LNCaP clone FGC (cell line): ENCODE measurements around the gene SERHL2.
"Not testable (repeated sequence)": the region's sequence is repeated elsewhere in the genome, so short reads cannot be mapped to it uniquely, and the experiment has no call there.

Experiments
- DNase-seq: peaks from one replicate; pipeline ENCODE4 v3.0.0-alpha.2; 2011; ENCODE audit warnings: low read depth
- H3K4me3 ChIP-seq: 2 replicates; pipeline ENCODE4 v1.5.1; 2011; ENCODE audit warnings: mild to moderate bottlenecking, low read depth, low read length, control low read depth
- TF ChIP-seq, protein P1 (sequence below): IDR thresholded peaks from 2 replicates; pipeline ENCODE4 v1.5.1; 2012; ENCODE audit warnings: mild to moderate bottlenecking; ENCODE audit not compliant: control insufficient read depth, insufficient read depth; ENCODE audit errors: extremely low read depth

SERHL2 gene

GRCh38 chr22:42560381-42560780 lies 6.6 kb downstream of the SERHL2 start:
- TF ChIP-seq, protein P1, sequence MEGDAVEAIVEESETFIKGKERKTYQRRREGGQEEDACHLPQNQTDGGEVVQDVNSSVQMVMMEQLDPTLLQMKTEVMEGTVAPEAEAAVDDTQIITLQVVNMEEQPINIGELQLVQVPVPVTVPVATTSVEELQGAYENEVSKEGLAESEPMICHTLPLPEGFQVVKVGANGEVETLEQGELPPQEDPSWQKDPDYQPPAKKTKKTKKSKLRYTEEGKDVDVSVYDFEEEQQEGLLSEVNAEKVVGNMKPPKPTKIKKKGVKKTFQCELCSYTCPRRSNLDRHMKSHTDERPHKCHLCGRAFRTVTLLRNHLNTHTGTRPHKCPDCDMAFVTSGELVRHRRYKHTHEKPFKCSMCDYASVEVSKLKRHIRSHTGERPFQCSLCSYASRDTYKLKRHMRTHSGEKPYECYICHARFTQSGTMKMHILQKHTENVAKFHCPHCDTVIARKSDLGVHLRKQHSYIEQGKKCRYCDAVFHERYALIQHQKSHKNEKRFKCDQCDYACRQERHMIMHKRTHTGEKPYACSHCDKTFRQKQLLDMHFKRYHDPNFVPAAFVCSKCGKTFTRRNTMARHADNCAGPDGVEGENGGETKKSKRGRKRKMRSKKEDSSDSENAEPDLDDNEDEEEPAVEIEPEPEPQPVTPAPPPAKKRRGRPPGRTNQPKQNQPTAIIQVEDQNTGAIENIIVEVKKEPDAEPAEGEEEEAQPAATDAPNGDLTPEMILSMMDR: no peak
- DNase-seq: no peak
- no peak overlapping the region for H3K4me3 ChIP-seq

DNA sequence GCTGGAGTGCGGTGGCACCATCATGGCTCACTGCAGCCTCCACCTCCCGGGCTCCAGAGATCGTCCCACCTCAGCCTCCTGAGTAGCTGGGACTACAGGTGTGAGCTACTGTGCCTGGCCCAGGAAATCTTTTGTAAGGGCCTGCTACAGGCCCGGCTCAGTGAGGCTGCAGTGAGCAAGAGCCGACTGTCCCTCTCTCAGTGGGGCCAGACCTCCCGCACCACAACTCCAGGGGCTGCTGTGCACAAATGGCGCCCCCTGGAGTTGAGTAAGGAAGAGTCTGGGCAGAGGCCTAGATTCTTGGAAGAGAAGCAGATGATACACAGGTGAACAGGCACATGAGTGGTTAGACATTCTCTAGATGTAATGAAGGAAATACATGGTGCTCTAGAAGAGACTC lies 7.0 kb downstream of the SERHL2 start:
- H3K4me3 ChIP-seq: no peak overlapping the region
- TF ChIP-seq, protein P1: peak; percentile 36; the same call in 1 of the 2 replicates
- DNase-seq: no peak

DNA sequence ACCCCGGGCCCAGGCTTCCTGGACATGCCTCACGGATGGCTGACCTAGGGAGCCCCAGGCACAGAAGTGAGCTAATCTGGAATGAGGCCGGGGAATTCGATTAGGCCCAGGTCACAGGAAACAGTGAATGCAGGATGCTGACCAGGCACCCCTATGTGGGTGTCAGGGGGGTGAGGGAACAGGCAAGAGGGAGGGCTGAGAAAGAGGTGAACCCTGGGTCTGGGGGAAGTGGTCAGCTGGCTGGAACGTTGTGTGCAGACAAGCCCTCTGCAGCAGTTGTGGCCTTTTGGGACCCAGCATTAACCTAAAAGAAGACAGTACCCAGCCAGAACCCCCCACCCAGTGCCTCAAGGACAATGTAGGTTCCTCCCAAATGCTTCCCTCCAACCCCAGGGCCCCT lies 8.1 kb downstream of the SERHL2 start:
- H3K4me3 ChIP-seq: no peak overlapping the region
- TF ChIP-seq, protein P1: no peak
- no peak for DNase-seq

DNA sequence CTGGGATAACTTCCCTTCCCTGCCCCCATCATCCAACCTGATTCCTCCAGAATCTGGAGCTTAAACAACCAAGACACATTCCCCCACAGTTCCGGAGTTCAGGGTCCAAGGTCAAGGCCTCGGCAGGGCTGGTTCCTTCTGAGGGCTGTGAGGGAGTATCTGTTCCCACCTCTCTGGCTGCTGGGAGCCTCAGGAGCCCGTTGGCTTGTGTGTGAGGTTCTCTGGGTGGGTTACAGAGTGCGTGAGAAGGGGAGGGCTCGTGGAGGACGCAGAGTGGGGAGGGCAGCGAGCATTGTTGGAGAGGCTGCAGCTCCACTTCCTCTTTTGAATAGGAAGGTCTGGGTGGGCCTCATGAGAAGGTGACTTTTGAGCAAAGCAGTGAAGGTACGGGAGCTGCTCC lies 8.5 kb downstream of the SERHL2 start:
- TF ChIP-seq, protein P1: no peak
- no peak for DNase-seq
- no peak overlapping the region for H3K4me3 ChIP-seq

- DNase-seq: no peak
- H3K4me3 ChIP-seq: no peak overlapping the region
- TF ChIP-seq, protein P1: no peak
These were observed 8.9 kb downstream of the SERHL2 start for GRCh38 chr22:42562684-42563083.

GRCh38 chr22:42563943-42564342 lies 10.2 kb downstream of the SERHL2 start:
- not testable (repeated sequence) for H3K4me3 ChIP-seq, DNase-seq

DNA sequence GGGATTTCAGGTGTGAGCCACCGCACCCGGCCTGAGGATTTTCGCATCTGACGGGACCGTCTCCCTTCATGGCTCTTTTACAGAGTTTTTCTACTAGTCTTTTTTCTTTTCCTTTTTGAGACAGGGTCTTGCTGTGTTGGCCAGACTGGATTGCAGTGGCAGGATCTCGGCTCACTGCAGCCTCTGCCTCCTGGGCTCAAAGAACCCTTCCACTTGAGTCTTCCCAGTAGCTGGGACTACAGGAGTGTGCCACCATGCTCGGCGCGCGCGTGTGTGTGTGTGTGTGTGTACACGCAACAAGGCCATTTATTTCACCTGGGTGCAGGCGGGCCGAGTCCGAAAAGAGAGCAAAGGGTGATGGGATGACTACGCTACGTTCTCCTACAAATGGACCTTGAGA lies 10.9 kb downstream of the SERHL2 start:
- TF ChIP-seq, protein P1: no peak
- no peak for DNase-seq
- H3K4me3 ChIP-seq: no peak overlapping the region
